Measurements from ENCODE around the gene ANKFN1. TPM values are rescaled to one million over a fixed set of nuclear protein-coding genes. Genes with fewer than 3 reads are reported as not detected.

ANKFN1 gene
- polyA plus RNA-seq, 3 donors, result not detected

DNA sequence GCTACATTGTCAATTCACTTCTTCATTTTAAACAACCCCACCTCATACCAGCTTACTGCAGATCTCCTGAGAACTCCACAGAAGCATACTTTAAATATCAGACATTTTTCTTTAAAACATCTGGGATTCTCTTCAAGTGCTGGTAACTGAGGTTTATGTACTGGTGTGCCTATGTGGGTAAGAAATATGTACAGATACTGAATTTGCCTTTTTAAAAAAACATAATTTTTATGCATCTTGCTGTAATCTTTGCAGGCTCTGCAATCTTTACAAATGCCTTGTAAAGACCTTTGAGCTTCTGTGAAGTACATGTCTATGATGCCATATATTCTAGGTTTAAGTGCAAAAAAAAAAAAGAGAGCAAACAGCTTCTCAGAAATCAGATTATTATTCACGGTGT is 312.6 kb downstream of the ANKFN1 start:
- Histone ChIP-seq H3K9me3 (replicated peaks in 1 of 2; ENCODE audit: control insufficient read depth in 1 of 2, insufficient read depth in 1 of 2, low read length in 2 of 2) (no peaks in the 10 kb centered on the region), H2AFZ (ENCODE audit: insufficient read depth, low read depth, low read length, poor library complexity, severe bottlenecking) (no peak overlapping the region), H3K4me1 (ENCODE audit: control insufficient read depth in 1 of 2, insufficient read depth in 2 of 2, low read length in 2 of 2) (no peaks in the 10 kb centered on the region), H3K9ac (ENCODE audit: insufficient read depth, low read length, poor library complexity, severe bottlenecking) (no peak overlapping the region), H3K27me3 (ENCODE audit: control insufficient read depth in 2 of 2, insufficient read depth in 2 of 2, low read length in 2 of 2) (no peaks in the 10 kb centered on the region), H3K36me3 (replicated peaks in 1 of 2; ENCODE audit: control insufficient read depth in 1 of 2, insufficient read depth in 2 of 2, low read length in 2 of 2) (no peaks in the 10 kb centered on the region), H3K79me2 (ENCODE audit: insufficient read depth, low read length) (no peaks in the 10 kb centered on the region), H3K4me3 (replicated peaks in 1 of 3; ENCODE audit: low read depth in 2 of 3, low read length in 3 of 3) (no peak overlapping the region), H4K20me1 (ENCODE audit: insufficient read depth, low read length) (no peaks in the 10 kb centered on the region), H3K27ac (ENCODE audit: low read depth in 1 of 2, low read length in 2 of 2) (no peak overlapping the region), H3K4me2 (replicated peaks; ENCODE audit: extremely low read depth, low read length, poor library complexity, severe bottlenecking) (no peak overlapping the region)
- no peaks in the 10 kb centered on the region for H3K4me1 Mint-ChIP-seq
- intact Hi-C loops (cut with micrococcal nuclease), result no loop called here
- H3K27ac Mint-ChIP-seq, result no peak overlapping the region
- H3K27me3 Mint-ChIP-seq (ENCODE audit: low read depth in 3 of 3), result peaks cover 1 to 6% (median 2%) of the 10 kb centered on the region in 3 donors
- no peak overlapping the region for H3K4me3 Mint-ChIP-seq
- H3K36me3 Mint-ChIP-seq, result no peaks in the 10 kb centered on the region
- H3K9me3 Mint-ChIP-seq, result peaks cover 0 to 4% (median 0%) of the 10 kb centered on the region in 7 donors
- no peak for DNase-seq
- no CpG with 5 or more reads among the region's 1 CpG for WGBS (ENCODE audit: insufficient coverage)
- TF ChIP-seq, protein P1, sequence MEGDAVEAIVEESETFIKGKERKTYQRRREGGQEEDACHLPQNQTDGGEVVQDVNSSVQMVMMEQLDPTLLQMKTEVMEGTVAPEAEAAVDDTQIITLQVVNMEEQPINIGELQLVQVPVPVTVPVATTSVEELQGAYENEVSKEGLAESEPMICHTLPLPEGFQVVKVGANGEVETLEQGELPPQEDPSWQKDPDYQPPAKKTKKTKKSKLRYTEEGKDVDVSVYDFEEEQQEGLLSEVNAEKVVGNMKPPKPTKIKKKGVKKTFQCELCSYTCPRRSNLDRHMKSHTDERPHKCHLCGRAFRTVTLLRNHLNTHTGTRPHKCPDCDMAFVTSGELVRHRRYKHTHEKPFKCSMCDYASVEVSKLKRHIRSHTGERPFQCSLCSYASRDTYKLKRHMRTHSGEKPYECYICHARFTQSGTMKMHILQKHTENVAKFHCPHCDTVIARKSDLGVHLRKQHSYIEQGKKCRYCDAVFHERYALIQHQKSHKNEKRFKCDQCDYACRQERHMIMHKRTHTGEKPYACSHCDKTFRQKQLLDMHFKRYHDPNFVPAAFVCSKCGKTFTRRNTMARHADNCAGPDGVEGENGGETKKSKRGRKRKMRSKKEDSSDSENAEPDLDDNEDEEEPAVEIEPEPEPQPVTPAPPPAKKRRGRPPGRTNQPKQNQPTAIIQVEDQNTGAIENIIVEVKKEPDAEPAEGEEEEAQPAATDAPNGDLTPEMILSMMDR (IDR thresholded peaks at IDR 0.05), result no peak

DNA sequence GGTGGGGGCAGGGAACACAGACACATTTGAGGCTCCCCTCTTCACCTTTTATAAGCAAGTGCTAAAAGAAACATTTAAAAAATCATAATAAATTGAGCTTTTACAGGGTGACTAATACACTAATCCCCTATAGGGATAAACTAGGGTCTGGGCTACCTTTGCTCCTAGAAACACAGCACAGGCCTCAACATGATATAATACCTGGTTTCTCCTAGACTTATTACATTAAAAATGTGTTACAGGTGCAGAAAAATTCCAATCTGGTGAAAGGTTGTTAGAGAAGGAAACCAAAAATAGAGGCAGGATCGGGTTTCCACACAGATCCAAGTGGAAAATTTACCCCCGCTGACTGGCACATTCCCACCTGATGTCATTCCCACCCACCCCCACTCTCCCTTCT is 315.6 kb downstream of the ANKFN1 start:
- no peak overlapping the region for H2AFZ ChIP-seq (ENCODE audit: insufficient read depth, low read depth, low read length, poor library complexity, severe bottlenecking)
- no peak overlapping the region for H3K27ac ChIP-seq (ENCODE audit: low read depth in 1 of 2, low read length in 2 of 2)
- H3K4me3 ChIP-seq (replicated peaks in 1 of 3; ENCODE audit: low read depth in 2 of 3, low read length in 3 of 3), result no peak overlapping the region
- Mint-ChIP-seq H3K36me3 (no peaks in the 10 kb centered on the region), H3K27me3 (ENCODE audit: low read depth in 3 of 3) (peaks cover 0 to 2% (median 0%) of the 10 kb centered on the region in 3 donors), H3K27ac (no peak overlapping the region), H3K9me3 (peaks cover 0 to 8% (median 4%) of the 10 kb centered on the region in 7 donors), H3K4me1 (no peaks in the 10 kb centered on the region), H3K4me3 (no peak overlapping the region)
- H3K36me3 ChIP-seq (replicated peaks in 1 of 2; ENCODE audit: control insufficient read depth in 1 of 2, insufficient read depth in 2 of 2, low read length in 2 of 2), result no peaks in the 10 kb centered on the region
- TF ChIP-seq, protein P1 (IDR thresholded peaks at IDR 0.05), result no peak
- WGBS (ENCODE audit: insufficient coverage), result no CpG with 5 or more reads among the region's 2 CpGs
- intact Hi-C loops (cut with micrococcal nuclease), result no loop called here
- DNase-seq, result no peak
- H3K79me2 ChIP-seq (ENCODE audit: insufficient read depth, low read length), result no peaks in the 10 kb centered on the region
- no peaks in the 10 kb centered on the region for H3K4me1 ChIP-seq (ENCODE audit: control insufficient read depth in 1 of 2, insufficient read depth in 2 of 2, low read length in 2 of 2)
- no peaks in the 10 kb centered on the region for H3K9me3 ChIP-seq (replicated peaks in 1 of 2; ENCODE audit: control insufficient read depth in 1 of 2, insufficient read depth in 1 of 2, low read length in 2 of 2)
- no peak overlapping the region for H3K4me2 ChIP-seq (replicated peaks; ENCODE audit: extremely low read depth, low read length, poor library complexity, severe bottlenecking)
- H4K20me1 ChIP-seq (ENCODE audit: insufficient read depth, low read length), result no peaks in the 10 kb centered on the region
- H3K27me3 ChIP-seq (ENCODE audit: control insufficient read depth in 2 of 2, insufficient read depth in 2 of 2, low read length in 2 of 2), result no peaks in the 10 kb centered on the region
- H3K9ac ChIP-seq (ENCODE audit: insufficient read depth, low read length, poor library complexity, severe bottlenecking), result no peak overlapping the region
